Lower leg skin (tissue), 4 donors: ENCODE measurements around the gene CRMP1. TPM values are rescaled to one million over a fixed set of nuclear protein-coding genes. Genes with fewer than 3 reads are reported as not detected.

Experiments
- DNase-seq, 2 donors: peaks; one replicate each; pipeline ENCODE4 v3.0.0-alpha.2; 2019; ENCODE audit warnings: low spot score in 2 of 2
- H3K4me3 ChIP-seq: fragments of 200-600 bp; sonication (generic); 2 replicates; pipeline ENCODE4 v1.5.1; 2017; ENCODE audit warnings: mild to moderate bottlenecking, low read depth; ENCODE audit not compliant: poor library complexity, severe bottlenecking
- CTCF ChIP-seq, 3 donors: fragments of 450-650 bp; IDR thresholded peaks; one replicate each; pipeline ENCODE4 v1.5.1; 2016; ENCODE audit warnings: antibody characterized with exemption in 3 of 3, mild to moderate bottlenecking in 3 of 3, moderate library complexity in 2 of 3
- POLR2A ChIP-seq, 2 donors: fragments of 450-650 bp; IDR thresholded peaks; one replicate each; pipeline ENCODE4 v1.6.1; 2016 to 2017; ENCODE audit warnings: antibody characterized with exemption in 2 of 2, mild to moderate bottlenecking in 1 of 2, moderate library complexity in 1 of 2
- WGBS, 2 donors: methylation state at CpG; one replicate each; pipeline ENCODE4 v1.1.5; 2018; 5-methylcytosine and 5-hydroxymethylcytosine counted together
- intact Hi-C: fragments of 100-400 bp; cut with DNase I; formaldehyde crosslinking; loops from one replicate; pipeline ENCODE4 v1.15.0; 2023; ENCODE audit warnings: low total_unique reads
- total RNA-seq, 4 donors: library from RNA; depleted of rRNA; stranded (reverse); fragments of >200 nt; gene quantifications; one replicate each; pipeline ENCODE4 v1.1.0, GENCODE V29; 2016

CRMP1 gene
- total RNA-seq, 4 donors from 2014 or later: 0.17 to 1.2 (median 0.17) TPM; not detected in 1

GRCh38 chr4:5854929-5855328, 38.0 kb downstream of the CRMP1 start:
- TF ChIP-seq POLR2A (IDR thresholded peaks at IDR 0.05) (no peak), CTCF (IDR thresholded peaks at IDR 0.05) (no peak)
- intact Hi-C loops: no loop called here
- no peak overlapping the region for H3K4me3 ChIP-seq
- 89 to 91% methylated on average over 3 of the region's 3 CpGs for WGBS, 2 donors
- no peak for DNase-seq

- no peak for TF ChIP-seq CTCF (IDR thresholded peaks at IDR 0.05)
- TF ChIP-seq POLR2A (IDR thresholded peaks at IDR 0.05): no peak
- no peak overlapping the region for H3K4me3 ChIP-seq
- WGBS, 2 donors: 69 to 72% methylated on average over 9 of the region's 9 CpGs
- intact Hi-C loops: no loop called here
- no peak for DNase-seq
Observed at GRCh38 chr4:5852523-5853202, 40.2 kb downstream of the CRMP1 start.

- no peak for DNase-seq
- intact Hi-C loops: no loop called here
- H3K4me3 ChIP-seq: no peak overlapping the region
- WGBS, 2 donors: 60 to 62% methylated on average over 4 of the region's 4 CpGs
- TF ChIP-seq POLR2A (IDR thresholded peaks at IDR 0.05) (no peak), CTCF (IDR thresholded peaks at IDR 0.05) (no peak)
Observed at GRCh38 chr4:5851637-5852301, 41.1 kb downstream of the CRMP1 start.

GRCh38 chr4:5845035-5845905, 47.6 kb downstream of the CRMP1 start:
- WGBS, 2 donors: 50 to 65% methylated on average over 13 of the region's 13 CpGs
- DNase-seq: no peak
- intact Hi-C loops: no loop called here

More at GRCh38 chr4:5845035-5845905, 47.6 kb downstream of the CRMP1 start:
- no peak overlapping the region for H3K4me3 ChIP-seq
- TF ChIP-seq CTCF (IDR thresholded peaks at IDR 0.05) (no peak), POLR2A (IDR thresholded peaks at IDR 0.05) (no peak)
